SK-N-SH treated with all-trans-retinoic acid at 6 μM for 48 hours (cell line): ENCODE measurements around the gene GAS2L3.

Source experiments
- ATAC-seq: fragments of 200-7000 bp; cut with Tn5 transposase; 3 replicates; pipeline ENCODE4 v1.9.1; 2020; ENCODE audit warnings: mild to moderate bottlenecking, moderate library complexity
- ARNTL ChIP-seq: fragments of 450-650 bp; formaldehyde crosslinking; IDR thresholded peaks from 2 replicates; pipeline ENCODE4 v1.5.0; 2020; ENCODE audit warnings: low read depth, mild to moderate bottlenecking, moderate library complexity, borderline replicate concordance
- BACH2 ChIP-seq: fragments of 250-450 bp; sonication (Bioruptor Pico); IDR thresholded peaks from 2 replicates; pipeline ENCODE4 v1.9.0; 2021; ENCODE audit warnings: mild to moderate bottlenecking, borderline replicate concordance
- CSDC2 ChIP-seq: fragments of 250-450 bp; sonication (Bioruptor Pico); IDR thresholded peaks from 2 replicates; pipeline ENCODE4 v1.5.0; 2020; ENCODE audit warnings: mild to moderate bottlenecking, moderate library complexity
- GLIS3 ChIP-seq: fragments of 250-450 bp; sonication (Bioruptor Pico); IDR thresholded peaks from 2 replicates; pipeline ENCODE4 v1.5.0; 2020; ENCODE audit warnings: mild to moderate bottlenecking, moderate library complexity
- ISL1 ChIP-seq: fragments of 250-450 bp; sonication (Bioruptor Pico); IDR thresholded peaks from 2 replicates; pipeline ENCODE4 v2.1.2; 2022; ENCODE audit warnings: mild to moderate bottlenecking, moderate library complexity
- OSR1 ChIP-seq: fragments of 250-450 bp; sonication (Bioruptor Pico); IDR thresholded peaks from 2 replicates; pipeline ENCODE4 v1.8.0; 2022; ENCODE audit warnings: moderate library complexity, mild to moderate bottlenecking, inconsistent platforms
- PATZ1 ChIP-seq: fragments of 250-450 bp; sonication (Bioruptor Pico); IDR thresholded peaks from 2 replicates; pipeline ENCODE4 v1.8.0; 2020; ENCODE audit warnings: mild to moderate bottlenecking, moderate library complexity, borderline replicate concordance
- POU6F1 ChIP-seq: fragments of 250-450 bp; sonication (Bioruptor Pico); IDR thresholded peaks from 2 replicates; pipeline ENCODE4 v1.8.0; 2021; ENCODE audit warnings: low read depth, mild to moderate bottlenecking, moderate library complexity, borderline replicate concordance
- SNAI2 ChIP-seq: fragments of 250-450 bp; sonication (Bioruptor Pico); IDR thresholded peaks from 2 replicates; pipeline ENCODE4 v1.5.0; 2020; ENCODE audit warnings: mild to moderate bottlenecking, moderate library complexity
- TCF4 ChIP-seq: fragments of 250-450 bp; sonication (Bioruptor Pico); IDR thresholded peaks from 2 replicates; pipeline ENCODE4 v1.8.0; 2021; ENCODE audit warnings: mild to moderate bottlenecking, moderate library complexity, borderline replicate concordance
- TOX ChIP-seq: fragments of 250-450 bp; sonication (Bioruptor Pico); IDR thresholded peaks from 2 replicates; pipeline ENCODE4 v1.8.0; 2021; ENCODE audit warnings: mild to moderate bottlenecking, moderate library complexity, borderline replicate concordance
- ZC3H10 ChIP-seq: fragments of 250-450 bp; sonication (Bioruptor Pico); IDR thresholded peaks from 2 replicates; pipeline ENCODE4 v1.5.1; 2021; ENCODE audit warnings: mild to moderate bottlenecking, moderate library complexity
- ZFP3 ChIP-seq: fragments of 250-450 bp; sonication (Bioruptor Pico); IDR thresholded peaks from 2 replicates; pipeline ENCODE4 v1.5.0; 2020; ENCODE audit warnings: mild to moderate bottlenecking, moderate library complexity
- ZNF565 ChIP-seq: fragments of 450-650 bp; formaldehyde crosslinking; conservative IDR thresholded peaks from 2 replicates; pipeline ENCODE4 v1.5.0; 2020; ENCODE audit warnings: low read depth, mild to moderate bottlenecking, moderate library complexity
- ZNF70 ChIP-seq: fragments of 450-650 bp; formaldehyde crosslinking; IDR thresholded peaks from 2 replicates; pipeline ENCODE4 v1.5.0; 2020; ENCODE audit warnings: mild to moderate bottlenecking, moderate library complexity
- ZNF8 ChIP-seq: fragments of 450-650 bp; formaldehyde crosslinking; IDR thresholded peaks from 2 replicates; pipeline ENCODE4 v1.5.0; 2020; ENCODE audit warnings: mild to moderate bottlenecking, moderate library complexity
- TF ChIP-seq, protein P1 (sequence below): fragments of 250-450 bp; sonication (Bioruptor Pico); IDR thresholded peaks from 2 replicates; pipeline ENCODE4 v1.5.0; 2020; ENCODE audit warnings: mild to moderate bottlenecking, moderate library complexity
- TF ChIP-seq, protein P2 (sequence below): fragments of 250-450 bp; sonication (Bioruptor Pico); IDR thresholded peaks from 2 replicates; pipeline ENCODE4 v1.5.1; 2021; ENCODE audit warnings: mild to moderate bottlenecking, moderate library complexity

GAS2L3 gene

DNA sequence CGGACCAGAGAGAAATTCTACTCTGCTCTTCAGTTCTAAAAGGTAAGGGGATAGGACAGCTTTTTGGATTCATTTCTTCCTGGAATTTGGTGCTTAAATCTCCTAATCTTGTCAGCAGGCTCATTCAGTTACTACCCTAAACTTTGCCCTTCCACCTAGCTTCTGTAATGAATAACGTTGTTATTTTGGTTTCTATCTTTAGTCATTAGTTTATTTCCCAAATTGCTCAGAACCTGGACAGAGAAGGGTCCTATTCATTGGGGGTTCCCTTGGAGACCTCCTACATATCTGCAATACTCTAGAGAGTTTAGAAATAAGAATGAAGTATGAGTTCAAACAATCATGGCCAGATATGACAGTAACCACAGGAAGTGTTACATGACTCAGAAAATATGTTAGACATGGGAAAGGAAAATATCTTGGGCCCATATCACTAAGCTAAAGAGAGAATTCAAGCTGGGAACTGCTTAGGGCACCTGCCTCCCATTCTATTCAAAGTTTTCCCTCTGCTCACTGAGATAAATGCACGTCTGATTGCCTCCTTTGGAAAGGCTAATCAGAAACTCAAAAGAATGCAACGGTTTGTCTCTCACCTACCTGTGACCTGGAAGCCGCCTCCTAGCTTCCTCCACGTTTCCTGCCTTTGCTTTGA is 87.9 kb downstream of the GAS2L3 start:
- peak; percentile 66 for ATAC-seq
- TF ChIP-seq ZFP3 (CRISPR knock-in tag): peak; percentile 52; the same call in 1 of the 2 replicates
- TF ChIP-seq ZNF565: no peak

- no peak for ATAC-seq
- TF ChIP-seq CSDC2 (CRISPR knock-in tag) (no peak), POU6F1 (no peak), TCF4 (CRISPR knock-in tag) (no peak), ISL1 (CRISPR knock-in tag) (no peak)
Measured at GRCh38 chr12:100666588-100666987, 93.1 kb downstream of the GAS2L3 start.

- TF ChIP-seq BACH2 (no peak), SNAI2 (no peak), OSR1 (CRISPR knock-in tag) (no peak), ZC3H10 (no peak), TOX (no peak), ZNF565 (no peak), PATZ1 (CRISPR knock-in tag) (no peak), ZNF8 (no peak), GLIS3 (no peak), ARNTL (no peak), CSDC2 (CRISPR knock-in tag) (no peak), ZNF70 (CRISPR knock-in tag) (no peak)
- TF ChIP-seq, protein P1, sequence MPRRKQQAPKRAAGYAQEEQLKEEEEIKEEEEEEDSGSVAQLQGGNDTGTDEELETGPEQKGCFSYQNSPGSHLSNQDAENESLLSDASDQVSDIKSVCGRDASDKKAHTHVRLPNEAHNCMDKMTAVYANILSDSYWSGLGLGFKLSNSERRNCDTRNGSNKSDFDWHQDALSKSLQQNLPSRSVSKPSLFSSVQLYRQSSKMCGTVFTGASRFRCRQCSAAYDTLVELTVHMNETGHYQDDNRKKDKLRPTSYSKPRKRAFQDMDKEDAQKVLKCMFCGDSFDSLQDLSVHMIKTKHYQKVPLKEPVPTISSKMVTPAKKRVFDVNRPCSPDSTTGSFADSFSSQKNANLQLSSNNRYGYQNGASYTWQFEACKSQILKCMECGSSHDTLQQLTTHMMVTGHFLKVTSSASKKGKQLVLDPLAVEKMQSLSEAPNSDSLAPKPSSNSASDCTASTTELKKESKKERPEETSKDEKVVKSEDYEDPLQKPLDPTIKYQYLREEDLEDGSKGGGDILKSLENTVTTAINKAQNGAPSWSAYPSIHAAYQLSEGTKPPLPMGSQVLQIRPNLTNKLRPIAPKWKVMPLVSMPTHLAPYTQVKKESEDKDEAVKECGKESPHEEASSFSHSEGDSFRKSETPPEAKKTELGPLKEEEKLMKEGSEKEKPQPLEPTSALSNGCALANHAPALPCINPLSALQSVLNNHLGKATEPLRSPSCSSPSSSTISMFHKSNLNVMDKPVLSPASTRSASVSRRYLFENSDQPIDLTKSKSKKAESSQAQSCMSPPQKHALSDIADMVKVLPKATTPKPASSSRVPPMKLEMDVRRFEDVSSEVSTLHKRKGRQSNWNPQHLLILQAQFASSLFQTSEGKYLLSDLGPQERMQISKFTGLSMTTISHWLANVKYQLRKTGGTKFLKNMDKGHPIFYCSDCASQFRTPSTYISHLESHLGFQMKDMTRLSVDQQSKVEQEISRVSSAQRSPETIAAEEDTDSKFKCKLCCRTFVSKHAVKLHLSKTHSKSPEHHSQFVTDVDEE (CRISPR knock-in tag): no peak
- TF ChIP-seq, protein P2, sequence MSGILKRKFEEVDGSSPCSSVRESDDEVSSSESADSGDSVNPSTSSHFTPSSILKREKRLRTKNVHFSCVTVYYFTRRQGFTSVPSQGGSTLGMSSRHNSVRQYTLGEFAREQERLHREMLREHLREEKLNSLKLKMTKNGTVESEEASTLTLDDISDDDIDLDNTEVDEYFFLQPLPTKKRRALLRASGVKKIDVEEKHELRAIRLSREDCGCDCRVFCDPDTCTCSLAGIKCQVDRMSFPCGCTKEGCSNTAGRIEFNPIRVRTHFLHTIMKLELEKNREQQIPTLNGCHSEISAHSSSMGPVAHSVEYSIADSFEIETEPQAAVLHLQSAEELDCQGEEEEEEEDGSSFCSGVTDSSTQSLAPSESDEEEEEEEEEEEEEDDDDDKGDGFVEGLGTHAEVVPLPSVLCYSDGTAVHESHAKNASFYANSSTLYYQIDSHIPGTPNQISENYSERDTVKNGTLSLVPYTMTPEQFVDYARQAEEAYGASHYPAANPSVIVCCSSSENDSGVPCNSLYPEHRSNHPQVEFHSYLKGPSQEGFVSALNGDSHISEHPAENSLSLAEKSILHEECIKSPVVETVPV (CRISPR knock-in tag): no peak
- ATAC-seq: peak; percentile 96
Measured at GRCh38 chr12:100668945-100669536, 95.6 kb downstream of the GAS2L3 start.

- ATAC-seq: no peak
- TF ChIP-seq ISL1 (CRISPR knock-in tag) (peak; percentile 58), POU6F1 (no peak)
- TF ChIP-seq, all 23 proteins: peak for 1
Measured at GRCh38 chr12:100669922-100670321, 96.4 kb downstream of the GAS2L3 start.
